GM10248 (cell line): ENCODE measurements around the gene NTM.

Experiments
- CTCF ChIA-PET: fragments of 300-600 bp; sonication (Branson Sonifier 250); formaldehyde crosslinking; extraction: SDS; loops from one replicate; lab custom pipeline; 2021; ENCODE audit warnings: antibody characterized with exemption; lab: Yijun Ruan, JAX
- POLR2A ChIA-PET: fragments of 350-650 bp; sonication (Branson Sonifier 250); formaldehyde crosslinking; extraction: SDS; loops from one replicate; lab custom pipeline; 2020; ENCODE audit warnings: antibody characterized with exemption; lab: Yijun Ruan, JAX
- DNase-seq: peaks from one replicate; pipeline ENCODE4 v3.0.0; 2012; ENCODE audit errors: extremely low spot score
- CTCF ChIP-seq: IDR thresholded peaks from 2 replicates; pipeline ENCODE4 v1.5.1; 2012; ENCODE audit warnings: mild to moderate bottlenecking, low read depth; ENCODE audit errors: extremely low read depth, missing control alignments, control extremely low read depth

NTM gene

GRCh38 chr11:132118661-132119060, 748.2 kb downstream of the NTM start:
- DNase-seq = no peak
- ChIA-PET CTCF (interaction anchor here (0.9 to 1.0 kb wide), 2 partner anchors 8 to 12 kb away, joined by 3 read pairs; no protein-coding TSS in a partner anchor), POLR2A (no interaction called here)
- TF ChIP-seq CTCF = no peak

GRCh38 chr11:132119573-132119972, 749.2 kb downstream of the NTM start:
- CTCF ChIA-PET = interaction anchor here (0.7 to 1.1 kb wide), 3 partner anchors 15 to 251 kb away, joined by 3 read pairs; no protein-coding TSS in a partner anchor

GRCh38 chr11:132122735-132123134, 752.3 kb downstream of the NTM start:
- CTCF ChIA-PET = interaction anchor here (0.7 to 1.9 kb wide), 2 partner anchors 10 to 374 kb away, joined by 3 to 4 read pairs; no protein-coding TSS in a partner anchor
- POLR2A ChIA-PET = no interaction called here

More at GRCh38 chr11:132119573-132119972, 749.2 kb downstream of the NTM start:
- DNase-seq = no peak
- POLR2A ChIA-PET = no interaction called here
- no peak for TF ChIP-seq CTCF

GRCh38 chr11:132123449-132123848, 753.0 kb downstream of the NTM start:
- no peak for DNase-seq
- TF ChIP-seq CTCF = no peak
- ChIA-PET CTCF (interaction anchor here (1.9 kb wide), 1 partner anchor 375 kb away, joined by 4 read pairs; no protein-coding TSS in a partner anchor), POLR2A (no interaction called here)

More at GRCh38 chr11:132122735-132123134, 752.3 kb downstream of the NTM start:
- TF ChIP-seq CTCF = no peak
- no peak for DNase-seq

GRCh38 chr11:132123854-132124835, 753.7 kb downstream of the NTM start:
- CTCF ChIA-PET = interaction anchor here (1.9 kb wide), 1 partner anchor 375 kb away, joined by 4 read pairs; no protein-coding TSS in a partner anchor
- POLR2A ChIA-PET = no interaction called here
- no peak for TF ChIP-seq CTCF
- no peak for DNase-seq
